RPMI8226 (cell line): ENCODE data around the gene HS6ST3.

Source experiments
- DNase-seq: peaks from one replicate; pipeline ENCODE4 v3.0.0-alpha.2; 2015

HS6ST3 gene

GRCh38 chr13:96858133-96858826, 768.4 kb downstream of the HS6ST3 start:
- DNase-seq = no peak

- no peak for DNase-seq
These were observed 771.0 kb downstream of the HS6ST3 start for GRCh38 chr13:96860882-96861281.

GRCh38 chr13:96862093-96862492, 772.2 kb downstream of the HS6ST3 start:
- DNase-seq = no peak

- no peak for DNase-seq
These were observed 773.1 kb downstream of the HS6ST3 start for GRCh38 chr13:96862999-96863398.

GRCh38 chr13:96871469-96871868, 781.6 kb downstream of the HS6ST3 start:
- DNase-seq = no peak

- DNase-seq = no peak
These were observed 790.5 kb downstream of the HS6ST3 start for GRCh38 chr13:96880419-96880818.
